Vagina (tissue), 2 donors: Measurements from ENCODE around the gene ARFRP1.

ENCODE experiments used
- POLR2A ChIP-seq, 2 donors: fragments of 450-650 bp; IDR thresholded peaks; one replicate each; pipeline ENCODE4 v1.6.1; 2017; ENCODE audit warnings: antibody characterized with exemption in 2 of 2, mild to moderate bottlenecking in 2 of 2, moderate library complexity in 2 of 2
- TF ChIP-seq, protein P1 (sequence below), 3 experiments: fragments of 450-650 bp in 2 of 3; fragments of 200-600 bp in 1 of 3; sonication (generic) in 1 of 3; IDR thresholded peaks; one replicate each; pipeline ENCODE4 v1.5.1; 2017 to 2019; ENCODE audit warnings: antibody characterized with exemption in 3 of 3, mild to moderate bottlenecking in 2 of 3, moderate library complexity in 2 of 3

DNA sequence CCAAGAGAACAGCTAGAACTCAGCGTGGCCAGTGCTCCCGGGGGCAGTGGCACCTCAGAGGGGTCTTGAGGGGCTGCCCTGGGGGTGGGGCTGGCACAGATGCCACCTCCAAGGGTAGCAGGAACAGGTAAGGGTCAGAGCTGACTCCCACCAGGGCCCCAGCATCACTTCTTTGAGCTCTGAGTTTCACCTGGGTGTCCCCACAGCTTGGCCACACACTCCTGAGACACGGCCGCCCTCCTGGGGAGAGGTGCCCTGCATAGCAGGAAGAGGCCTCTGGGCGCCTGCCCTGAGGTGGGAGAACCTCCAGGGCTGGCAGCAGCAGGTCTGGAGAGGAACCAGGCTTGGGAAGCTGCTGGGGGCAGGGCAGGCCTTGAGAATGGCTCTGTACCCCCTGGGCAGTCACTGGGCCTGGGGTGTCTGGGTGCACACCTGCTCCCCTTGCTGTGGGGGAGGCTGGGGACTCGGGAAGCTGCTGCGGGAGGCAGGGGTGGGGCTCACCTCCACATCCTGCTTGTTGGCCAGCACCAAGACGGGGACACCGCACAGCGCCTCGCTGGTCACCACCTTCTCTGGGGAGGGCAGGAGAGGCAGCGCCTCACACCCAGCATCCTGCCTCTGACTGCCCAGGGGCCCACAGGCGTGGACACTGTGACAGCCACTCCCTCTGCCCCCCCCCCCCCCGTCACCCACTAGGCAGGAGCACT is 6.3 kb downstream of the ARFRP1 start:
- no peak for TF ChIP-seq POLR2A (IDR thresholded peaks at IDR 0.05)
- TF ChIP-seq, protein P1, sequence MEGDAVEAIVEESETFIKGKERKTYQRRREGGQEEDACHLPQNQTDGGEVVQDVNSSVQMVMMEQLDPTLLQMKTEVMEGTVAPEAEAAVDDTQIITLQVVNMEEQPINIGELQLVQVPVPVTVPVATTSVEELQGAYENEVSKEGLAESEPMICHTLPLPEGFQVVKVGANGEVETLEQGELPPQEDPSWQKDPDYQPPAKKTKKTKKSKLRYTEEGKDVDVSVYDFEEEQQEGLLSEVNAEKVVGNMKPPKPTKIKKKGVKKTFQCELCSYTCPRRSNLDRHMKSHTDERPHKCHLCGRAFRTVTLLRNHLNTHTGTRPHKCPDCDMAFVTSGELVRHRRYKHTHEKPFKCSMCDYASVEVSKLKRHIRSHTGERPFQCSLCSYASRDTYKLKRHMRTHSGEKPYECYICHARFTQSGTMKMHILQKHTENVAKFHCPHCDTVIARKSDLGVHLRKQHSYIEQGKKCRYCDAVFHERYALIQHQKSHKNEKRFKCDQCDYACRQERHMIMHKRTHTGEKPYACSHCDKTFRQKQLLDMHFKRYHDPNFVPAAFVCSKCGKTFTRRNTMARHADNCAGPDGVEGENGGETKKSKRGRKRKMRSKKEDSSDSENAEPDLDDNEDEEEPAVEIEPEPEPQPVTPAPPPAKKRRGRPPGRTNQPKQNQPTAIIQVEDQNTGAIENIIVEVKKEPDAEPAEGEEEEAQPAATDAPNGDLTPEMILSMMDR (IDR thresholded peaks at IDR 0.05) = no peak
